DMS53 (cell line): Measurements from ENCODE around the gene MKRN2.
A peak's percentile ranks its signal among the peaks of the same experiment; 100 is the strongest.
"Not testable (repeated sequence)": the region's sequence is repeated elsewhere in the genome, so short reads cannot be mapped to it uniquely, and the experiment has no call there.

Source experiments
- DNase-seq: peaks from one replicate; lab custom pipeline; 2025; lab: John Stamatoyannopoulos, UW

The MKRN2 gene, protein sequence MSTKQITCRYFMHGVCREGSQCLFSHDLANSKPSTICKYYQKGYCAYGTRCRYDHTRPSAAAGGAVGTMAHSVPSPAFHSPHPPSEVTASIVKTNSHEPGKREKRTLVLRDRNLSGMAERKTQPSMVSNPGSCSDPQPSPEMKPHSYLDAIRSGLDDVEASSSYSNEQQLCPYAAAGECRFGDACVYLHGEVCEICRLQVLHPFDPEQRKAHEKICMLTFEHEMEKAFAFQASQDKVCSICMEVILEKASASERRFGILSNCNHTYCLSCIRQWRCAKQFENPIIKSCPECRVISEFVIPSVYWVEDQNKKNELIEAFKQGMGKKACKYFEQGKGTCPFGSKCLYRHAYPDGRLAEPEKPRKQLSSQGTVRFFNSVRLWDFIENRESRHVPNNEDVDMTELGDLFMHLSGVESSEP

DNA sequence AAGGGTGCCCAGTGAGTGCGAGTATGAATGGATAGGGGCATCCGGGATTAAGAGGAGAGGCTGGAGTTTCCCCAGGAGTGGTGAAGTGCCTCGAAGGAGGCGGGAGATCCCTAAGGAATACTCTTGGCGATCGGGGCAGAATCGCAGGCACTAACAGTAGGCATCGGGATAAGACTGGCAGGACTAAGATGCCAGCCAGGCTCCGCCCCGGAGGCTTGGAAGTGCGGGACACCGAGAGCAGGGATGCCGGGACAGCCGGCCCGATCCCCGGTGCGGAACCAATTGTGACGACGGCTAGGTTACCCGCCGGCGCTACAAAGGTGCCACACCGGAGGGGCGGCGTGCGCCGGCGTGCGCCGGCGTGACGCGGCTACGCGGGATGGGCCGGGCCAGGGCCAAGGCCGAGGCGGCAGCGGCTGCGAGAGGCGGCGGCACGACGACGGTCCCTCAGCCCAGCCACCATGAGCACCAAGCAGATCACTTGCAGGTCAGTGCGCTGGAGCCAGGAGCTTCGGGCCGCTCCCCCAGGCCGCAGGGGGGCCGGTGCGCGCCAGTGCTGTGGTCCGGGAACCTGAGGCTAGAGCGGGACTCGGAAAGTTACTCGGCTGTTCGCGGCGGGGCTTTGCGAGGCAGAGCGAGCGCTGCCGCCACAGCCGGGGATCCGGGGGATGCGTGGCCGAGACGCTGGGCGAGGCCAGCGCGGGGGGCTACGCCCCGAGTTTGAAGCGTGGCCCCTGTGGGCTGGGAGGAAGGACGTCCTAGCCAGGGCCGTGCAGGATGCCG is at the start of gene MKRN2:
Gene MKRN2 (plus strand): TSS at position 398 of the 783 bp plus-strand sequence. CDS start 64 bp downstream, at position 462.
- peak; percentile 82 for DNase-seq

DNA sequence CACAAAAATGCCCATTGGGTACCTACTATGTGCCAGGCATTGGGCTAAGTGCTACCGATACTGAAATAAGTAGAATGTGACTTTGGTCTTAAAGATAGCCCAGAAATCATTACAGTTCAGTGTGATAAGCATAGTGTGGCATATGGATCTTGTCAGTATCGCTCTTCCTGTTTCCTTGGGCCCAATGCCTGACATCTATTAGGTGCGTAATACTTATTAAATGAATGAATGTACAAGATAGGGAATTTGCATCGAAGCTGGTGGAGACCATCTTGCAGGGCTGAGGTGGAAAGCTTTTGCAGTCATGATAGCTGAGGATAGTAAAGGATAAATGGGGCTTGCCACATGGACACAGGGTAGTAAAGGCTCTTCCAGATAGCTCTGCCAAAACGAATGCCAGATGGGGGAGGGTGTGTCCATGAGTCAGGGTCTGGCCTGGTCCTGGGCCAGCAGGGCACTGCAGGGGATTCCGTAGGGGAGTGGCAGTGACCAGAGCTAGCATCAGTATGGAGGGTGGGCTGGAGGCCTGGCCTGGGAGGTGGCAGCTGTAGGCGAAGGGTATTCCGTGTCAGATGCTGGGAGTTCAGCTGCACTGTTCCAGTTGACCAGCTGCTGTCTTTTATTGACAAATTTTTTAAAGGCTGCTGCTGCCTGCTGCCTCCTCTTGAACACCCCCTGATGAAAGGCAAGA is 49.2 kb upstream of the MKRN2 start:
- no peak for DNase-seq

DNA sequence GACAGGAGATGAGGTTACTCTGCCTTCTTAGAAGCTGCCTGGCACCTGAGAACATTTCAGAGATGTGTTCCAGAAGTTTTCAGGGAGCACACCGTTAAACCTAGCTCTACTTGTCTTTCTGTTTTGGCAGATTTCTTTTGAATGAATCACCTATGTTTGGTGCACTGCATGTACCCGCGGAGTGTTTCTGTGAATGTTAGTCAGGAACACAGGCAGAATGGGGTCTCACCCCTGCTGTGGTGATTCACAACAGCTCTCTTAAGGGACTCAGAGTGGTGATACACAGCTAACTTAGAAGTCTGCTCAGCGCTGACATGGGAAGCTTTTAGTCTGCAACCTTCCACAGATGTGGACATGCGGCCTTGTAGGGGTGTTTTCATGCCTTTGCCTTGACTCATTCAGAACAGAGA is 48.6 kb upstream of the MKRN2 start:
- no peak for DNase-seq

DNA sequence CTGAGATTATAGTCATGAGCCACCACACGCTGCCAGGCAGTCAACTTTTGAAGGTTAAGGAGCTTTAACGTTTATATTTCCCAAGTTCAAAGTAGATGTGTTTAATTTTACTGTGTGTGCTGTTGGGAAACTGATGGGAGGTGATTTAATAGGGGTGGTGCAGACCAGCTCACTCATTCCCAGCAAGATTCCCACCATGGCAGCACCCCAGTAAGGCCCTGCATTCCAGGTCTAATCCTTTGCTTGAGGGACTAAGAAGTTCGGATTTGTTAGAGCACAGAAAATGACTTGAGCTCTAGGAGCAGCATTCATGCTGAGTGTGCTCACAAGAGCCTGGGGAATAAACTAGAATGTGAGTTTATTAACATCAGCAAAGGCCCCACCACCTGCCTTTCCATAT is 47.4 kb upstream of the MKRN2 start:
- DNase-seq, result no peak

DNA sequence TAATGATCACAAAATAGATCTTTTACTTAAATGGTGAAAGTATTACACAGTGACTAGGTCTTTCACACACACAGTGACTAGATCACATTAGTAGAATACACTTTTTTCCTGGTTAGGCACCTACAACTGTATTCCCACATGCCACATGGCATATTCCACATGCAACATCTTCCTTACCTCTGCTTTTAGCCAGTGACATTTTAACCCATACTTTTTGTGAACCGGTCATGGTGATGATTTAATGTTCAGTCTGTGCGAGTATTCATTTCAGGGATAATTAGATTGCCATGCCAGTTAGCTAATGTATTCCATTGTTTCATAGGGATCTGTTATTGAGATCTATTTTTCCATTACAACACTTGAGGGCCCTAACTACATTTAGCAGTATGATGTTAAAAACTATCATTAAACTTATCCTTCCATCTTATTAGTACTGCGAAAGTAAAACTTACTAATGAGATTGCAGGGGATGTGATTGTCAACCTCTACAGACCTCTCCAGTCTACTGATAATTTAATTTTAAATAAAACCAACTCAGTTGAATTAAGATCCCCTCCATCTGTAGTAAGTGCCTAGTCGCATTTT is 44.3 kb upstream of the MKRN2 start:
- no peak for DNase-seq

DNA sequence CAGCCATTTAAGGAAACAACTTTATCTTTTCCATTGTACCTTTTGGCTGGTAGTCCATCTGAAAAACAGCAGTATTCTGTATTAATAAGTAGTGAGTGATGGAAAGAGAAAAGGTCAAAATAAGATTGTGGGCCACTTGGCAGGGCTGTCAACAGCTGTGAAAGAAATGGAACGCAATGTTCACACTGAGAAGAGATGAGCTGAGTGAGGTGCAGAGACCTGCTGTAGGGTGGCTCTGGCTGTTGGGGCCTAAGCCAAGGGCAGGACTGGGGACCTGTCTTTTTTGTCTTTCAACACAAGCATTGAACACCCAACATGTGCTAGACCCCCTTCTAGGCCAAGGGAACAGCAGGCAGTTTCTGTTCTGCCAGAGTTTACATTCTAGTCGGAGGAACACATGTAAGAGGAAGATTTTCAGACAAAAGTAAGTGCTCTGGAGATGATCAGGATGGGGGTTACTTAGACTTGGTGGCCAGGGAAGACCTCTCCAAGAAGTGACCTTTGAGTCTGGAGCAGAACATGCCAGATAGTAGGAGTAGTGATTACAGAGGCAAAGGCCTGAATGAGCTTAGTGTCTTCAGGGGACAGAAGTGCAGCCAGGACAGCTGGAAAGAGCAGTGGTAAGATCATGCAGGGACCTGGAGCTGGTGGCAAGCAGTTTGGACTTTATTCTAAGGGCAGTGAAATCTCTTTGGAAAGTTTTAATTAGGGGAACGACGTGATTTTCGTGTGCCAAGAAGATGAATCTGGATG is 43.0 kb upstream of the MKRN2 start:
- no peak for DNase-seq

GRCh38 chr3:12515631-12516030 is 41.3 kb upstream of the MKRN2 start:
- no peak for DNase-seq

DNA sequence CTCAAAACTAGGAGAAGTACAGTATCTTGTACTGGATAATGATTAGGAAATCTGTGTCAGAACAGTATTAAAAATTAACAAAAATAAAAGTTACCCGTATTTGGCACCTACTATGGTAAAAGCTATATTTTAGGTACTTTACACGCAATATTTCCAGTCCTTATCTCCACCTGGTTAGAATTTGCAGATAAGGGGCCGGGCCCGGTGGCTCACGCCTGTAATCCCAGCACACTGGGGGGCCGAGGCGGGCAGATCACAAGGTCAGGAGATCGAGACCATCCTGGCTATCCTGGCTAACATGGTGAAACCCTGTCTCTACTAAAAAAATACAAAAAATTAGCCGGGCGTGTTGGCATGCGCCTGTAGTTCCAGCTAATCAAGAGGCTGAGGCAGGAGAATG is 40.0 kb upstream of the MKRN2 start:
- DNase-seq, result no peak

DNA sequence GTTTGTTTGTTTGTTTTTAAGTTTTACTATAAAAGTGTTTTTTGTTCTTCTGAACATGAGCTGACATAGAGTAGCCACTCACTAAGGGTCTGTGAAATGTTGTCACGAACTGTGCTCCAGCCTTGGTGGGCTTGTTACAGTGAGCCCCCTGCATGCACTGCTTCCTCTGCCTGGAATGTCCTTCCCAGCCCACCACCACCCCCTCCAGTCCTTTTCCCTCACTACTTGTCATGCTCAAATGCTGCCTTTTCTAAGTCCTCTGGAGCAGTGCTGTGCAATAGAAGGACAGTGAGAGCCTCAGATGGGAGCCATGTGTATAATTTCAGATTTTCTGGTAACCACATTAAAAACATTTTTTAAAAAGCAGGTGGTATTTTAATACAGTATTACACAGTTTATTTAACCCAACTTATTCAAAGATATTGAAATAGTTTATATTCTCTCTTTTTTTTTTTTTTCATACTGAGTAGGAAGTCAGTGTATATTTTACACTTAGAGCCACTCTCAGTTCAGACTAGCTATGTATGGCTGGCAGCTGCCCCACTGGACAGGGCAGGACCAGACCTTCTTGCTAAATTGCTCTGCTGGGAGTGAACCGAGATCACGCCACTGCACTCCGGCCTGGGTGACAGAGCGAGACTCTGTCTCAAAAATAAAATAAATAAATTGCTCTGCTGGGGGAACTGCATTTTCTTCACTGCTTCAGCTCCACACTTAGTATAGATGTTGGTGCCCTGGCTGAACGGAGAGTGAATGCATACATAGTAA is 38.4 kb upstream of the MKRN2 start:
- DNase-seq, result no peak

DNA sequence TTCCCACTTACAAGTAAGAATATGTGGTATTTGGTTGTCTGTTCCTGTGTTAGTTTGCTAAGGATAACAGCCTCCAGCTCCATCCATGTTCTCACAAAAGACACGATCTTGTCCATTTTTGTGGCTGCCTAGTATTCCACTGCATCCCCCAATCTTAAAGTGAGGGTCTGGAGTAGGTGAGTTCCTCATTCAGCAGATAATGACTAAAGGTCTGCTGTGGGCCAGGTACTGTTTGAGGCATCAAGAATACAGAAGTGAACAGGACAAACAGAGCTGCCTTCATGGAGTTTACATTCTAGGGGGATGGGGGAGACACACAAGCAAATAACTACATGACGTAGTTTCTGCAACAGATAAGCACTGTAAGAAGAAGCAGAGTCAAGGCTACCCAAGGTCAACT is 35.9 kb upstream of the MKRN2 start:
- DNase-seq, result no peak

DNA sequence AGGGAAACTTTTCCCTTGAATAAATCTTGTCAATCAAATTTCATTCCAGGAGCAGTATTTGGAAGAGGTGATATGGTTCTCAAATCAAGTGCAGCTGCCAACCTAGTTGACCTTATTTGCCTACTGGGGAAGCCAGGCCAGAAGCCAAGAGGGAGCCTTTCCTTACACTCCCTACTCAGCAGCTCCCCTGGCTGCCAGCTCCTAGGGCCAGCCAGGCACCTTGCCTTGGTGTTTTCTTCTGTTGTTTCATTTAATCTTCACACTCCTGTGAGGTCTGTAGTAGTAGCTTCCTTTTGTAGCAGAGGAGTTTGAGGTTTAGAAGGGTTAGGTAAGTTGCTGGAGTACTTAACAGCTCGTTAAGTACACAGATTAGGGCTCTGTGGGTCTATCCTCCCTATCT is 34.2 kb upstream of the MKRN2 start:
- no peak for DNase-seq

GRCh38 chr3:12527757-12528143 is 29.1 kb upstream of the MKRN2 start:
- DNase-seq, result no peak

DNA sequence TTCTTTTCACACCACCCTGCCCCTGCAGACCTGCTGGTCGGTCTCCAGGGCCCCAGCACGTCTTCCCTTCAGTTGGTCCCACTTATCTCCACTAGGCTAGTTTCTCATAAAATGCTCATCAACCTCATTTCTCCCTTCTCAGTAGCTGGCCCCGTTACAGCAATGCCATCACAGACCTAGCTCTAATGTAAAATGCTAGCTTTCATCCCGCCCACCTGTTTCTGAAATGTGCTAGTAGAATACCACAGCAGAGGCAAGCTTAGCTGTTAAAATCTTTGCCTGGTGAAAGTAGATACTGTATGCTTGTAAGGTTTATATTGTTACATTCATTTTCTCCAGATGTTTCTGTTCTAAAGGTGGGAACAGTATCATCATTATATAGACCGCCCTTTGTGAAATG is 24.7 kb upstream of the MKRN2 start:
- DNase-seq, result no peak

DNA sequence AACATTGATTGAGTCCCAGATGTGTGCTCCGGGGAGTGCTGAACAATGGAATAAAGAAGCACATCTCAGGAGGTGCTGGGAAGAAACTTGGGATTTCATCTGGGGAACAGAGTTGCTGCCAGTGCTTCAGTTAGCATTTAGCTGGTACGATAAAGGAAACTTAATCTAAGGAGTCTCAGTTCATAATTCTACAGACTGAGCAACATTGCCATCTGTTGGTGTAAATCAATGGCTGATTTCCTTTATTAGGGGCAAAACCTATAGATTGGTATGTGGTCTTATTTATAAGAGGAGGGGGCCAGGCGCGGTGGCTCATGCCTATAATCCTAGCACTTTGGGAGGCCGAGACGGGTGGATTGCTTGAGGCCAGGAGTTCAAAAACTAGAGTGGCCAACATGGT is 20.5 kb upstream of the MKRN2 start:
- no peak for DNase-seq

- DNase-seq, result no peak
Measured at GRCh38 chr3:12541625-12542024, 15.3 kb upstream of the MKRN2 start.

GRCh38 chr3:12543497-12543896 is 13.4 kb upstream of the MKRN2 start:
- DNase-seq, result not testable (repeated sequence)

DNA sequence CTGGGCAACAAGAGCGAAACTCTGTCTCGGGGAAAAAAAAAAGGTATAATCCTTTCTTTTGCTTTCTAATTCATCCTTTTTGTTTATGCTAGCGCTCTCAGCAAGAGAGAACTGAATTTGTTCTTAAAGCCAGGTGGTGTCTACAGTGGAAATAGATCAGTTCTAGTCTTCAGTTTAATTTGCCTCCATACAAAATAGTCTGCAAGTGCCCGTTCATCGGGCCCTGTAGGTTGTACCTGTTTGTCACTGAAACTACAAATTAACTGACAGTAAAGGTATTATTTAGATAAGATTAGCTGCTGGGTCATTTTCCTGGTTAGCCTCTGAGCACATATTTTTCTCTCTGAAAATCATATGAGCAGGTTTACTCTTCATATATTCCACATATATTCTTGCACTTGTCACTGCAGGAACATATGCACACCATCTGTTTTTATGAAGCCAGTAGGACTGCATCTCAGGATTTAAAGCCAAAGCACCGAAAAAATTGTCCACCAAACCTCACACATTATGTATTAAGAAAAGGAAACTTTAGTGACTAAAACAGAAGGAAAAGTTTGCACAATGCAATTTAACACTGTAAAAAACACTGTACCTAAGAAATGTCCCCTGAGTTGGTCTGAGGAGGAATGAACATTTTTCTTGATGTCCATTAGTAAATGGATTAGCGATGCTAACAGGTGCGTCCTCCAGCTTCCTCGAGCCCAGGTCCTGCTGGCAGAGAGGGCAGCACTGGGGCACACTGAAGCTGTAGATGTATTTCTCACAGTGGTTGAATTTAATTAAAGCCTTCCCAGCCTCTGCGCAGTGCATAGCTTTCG is 12.0 kb upstream of the MKRN2 start:
- no peak for DNase-seq

DNA sequence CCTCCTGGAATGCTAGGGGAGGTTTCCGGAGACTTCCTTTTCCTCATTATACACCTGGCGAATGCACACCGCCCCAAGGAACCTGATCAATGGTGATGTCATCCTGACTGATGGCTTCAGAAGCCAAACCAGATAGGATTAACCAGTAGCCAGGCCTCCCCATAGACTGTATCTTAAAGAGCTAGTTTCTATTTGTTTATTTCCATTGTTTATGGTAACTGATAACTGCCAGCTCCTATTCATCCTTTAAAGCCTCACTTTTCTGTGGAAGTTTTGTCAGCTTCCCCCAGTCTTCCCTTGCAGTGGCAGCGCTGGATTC is 11.5 kb upstream of the MKRN2 start, which contains the start of gene MKRN2OS:
Gene MKRN2OS (minus strand): TSS at position 27 of the 319 bp plus-strand sequence. CDS start 35 bp downstream, outside the sequence.
- DNase-seq, result peak; percentile 15

DNA sequence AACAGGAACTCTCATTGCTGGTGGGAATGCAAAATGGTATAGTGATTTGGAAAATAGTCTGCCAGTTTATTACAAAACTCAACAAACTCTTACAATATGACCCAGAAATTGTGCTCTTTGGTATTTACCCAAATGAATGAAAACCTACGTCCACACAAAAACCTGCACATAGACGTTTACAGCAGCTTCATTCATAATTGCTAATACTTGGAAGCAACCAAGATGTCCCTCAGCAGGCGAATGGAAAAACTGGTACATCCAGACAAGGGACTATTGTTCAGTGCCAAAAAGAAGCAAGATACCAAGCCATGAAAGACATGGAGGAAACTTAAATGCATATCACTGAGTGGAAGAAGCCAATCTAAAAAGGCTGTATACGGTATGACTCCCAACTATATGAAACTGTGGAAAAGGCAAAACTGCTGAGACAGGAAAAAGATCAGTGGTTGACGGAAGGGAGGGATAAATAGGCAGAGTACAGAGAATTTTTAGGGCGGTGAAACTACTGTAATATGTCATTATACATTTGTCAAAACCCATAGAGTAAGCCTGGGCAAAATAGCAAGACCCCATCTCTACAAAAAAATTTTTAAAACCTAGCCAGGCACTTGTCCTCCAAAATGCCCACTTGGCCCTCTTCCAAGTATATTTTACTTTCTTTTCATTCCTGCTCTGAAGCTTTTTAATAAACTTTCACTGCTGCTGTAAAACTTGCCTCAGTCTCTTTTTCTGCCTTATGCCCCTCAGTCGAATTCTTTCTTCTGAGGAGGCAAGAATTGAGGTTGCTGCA is 6.7 kb upstream of the MKRN2 start:
- no peak for DNase-seq
